Liver (tissue), 9 donors: Measurements from ENCODE around the gene KCNQ5. TPM values are rescaled to one million over a fixed set of nuclear protein-coding genes. Genes with fewer than 3 reads are reported as not detected.

Source experiments
- DNase-seq: peaks from one replicate; pipeline ENCODE4 v3.0.0-alpha.2; 2017; ENCODE audit warnings: low spot score
- H3K27ac ChIP-seq, 2 donors: one replicate each; pipeline ENCODE4 v1.7.0; 2013; ENCODE audit warnings: inconsistent platforms in 2 of 2, low read length in 2 of 2, control low read depth in 1 of 2, low read depth in 1 of 2, mild to moderate bottlenecking in 1 of 2
- H3K27me3 ChIP-seq, 4 donors: one replicate each; pipeline versions ENCODE4 v1.6.1 to v1.7.0; 2013; ENCODE audit warnings: low read length in 3 of 4, inconsistent platforms in 1 of 4, mild to moderate bottlenecking in 1 of 4, moderate library complexity in 1 of 4; ENCODE audit not compliant: control insufficient read depth in 4 of 4, insufficient read depth in 4 of 4
- H3K36me3 ChIP-seq, 4 donors: one replicate each; pipeline versions ENCODE4 v1.6.1 to v1.7.0; 2013; ENCODE audit warnings: low read length in 3 of 4, mild to moderate bottlenecking in 3 of 4, low read depth in 1 of 4, moderate library complexity in 1 of 4; ENCODE audit not compliant: control insufficient read depth in 4 of 4, insufficient read depth in 3 of 4
- H3K4me1 ChIP-seq, 4 donors: one replicate each; pipeline versions ENCODE4 v1.6.1 to v1.7.0; 2013; ENCODE audit warnings: low read length in 3 of 4, mild to moderate bottlenecking in 3 of 4, moderate library complexity in 1 of 4; ENCODE audit not compliant: control insufficient read depth in 4 of 4, insufficient read depth in 4 of 4
- H3K4me3 ChIP-seq, 3 donors: one replicate each; pipeline versions ENCODE4 v1.6.1 to v1.7.0; 2013; ENCODE audit warnings: low read length in 3 of 3, control low read depth in 1 of 3, low read depth in 1 of 3, mild to moderate bottlenecking in 1 of 3
- H3K9ac ChIP-seq, 2 donors: one replicate each; pipeline ENCODE4 v1.7.0; 2013; ENCODE audit warnings: low read length in 2 of 2, mild to moderate bottlenecking in 2 of 2, moderate library complexity in 2 of 2, control low read depth in 1 of 2, low read depth in 1 of 2
- H3K9me3 ChIP-seq, 4 donors: one replicate each; pipeline versions ENCODE4 v1.6.1 to v1.7.0; 2013; ENCODE audit warnings: low read length in 3 of 4; ENCODE audit not compliant: control insufficient read depth in 4 of 4
- EGR1 ChIP-seq, 2 donors: IDR thresholded peaks; 2 replicates each; pipeline ENCODE4 v1.6.1; 2016 to 2018; ENCODE audit warnings: antibody characterized with exemption in 2 of 2, low read depth in 2 of 2
- FOXA2 ChIP-seq: IDR thresholded peaks from 2 replicates; pipeline ENCODE4 v1.6.1; 2016; ENCODE audit warnings: antibody characterized with exemption
- GABPA ChIP-seq, 2 donors: IDR thresholded peaks in 1 of 2; conservative IDR thresholded peaks in 1 of 2; 2 replicates each; pipeline ENCODE4 v1.6.1; 2016; ENCODE audit warnings: antibody characterized with exemption in 2 of 2, mild to moderate bottlenecking in 1 of 2, moderate library complexity in 1 of 2
- HNF4A ChIP-seq, 2 donors: conservative IDR thresholded peaks; 2 replicates each; pipeline ENCODE4 v1.6.1; 2016; ENCODE audit warnings: antibody characterized with exemption in 2 of 2, mild to moderate bottlenecking in 2 of 2
- HNF4G ChIP-seq: IDR thresholded peaks from 2 replicates; pipeline ENCODE4 v1.6.1; 2016; ENCODE audit warnings: antibody characterized with exemption
- JUND ChIP-seq, 2 donors: IDR thresholded peaks; 2 replicates each; pipeline ENCODE4 v1.6.1; 2016; ENCODE audit warnings: antibody characterized with exemption in 2 of 2
- NR2F2 ChIP-seq: IDR thresholded peaks from 2 replicates; pipeline ENCODE4 v1.6.1; 2016; ENCODE audit warnings: antibody characterized with exemption
- RAD21 ChIP-seq, 2 donors: IDR thresholded peaks; 2 replicates each; pipeline ENCODE4 v1.6.1; 2016; ENCODE audit warnings: antibody characterized with exemption in 2 of 2, mild to moderate bottlenecking in 2 of 2
- RXRA ChIP-seq, 2 donors: IDR thresholded peaks; 2 replicates each; pipeline ENCODE4 v1.6.1; 2017 to 2018; ENCODE audit warnings: antibody characterized with exemption in 2 of 2, mild to moderate bottlenecking in 1 of 2
- SP1 ChIP-seq: IDR thresholded peaks from 2 replicates; pipeline ENCODE4 v1.6.1; 2018; ENCODE audit warnings: antibody characterized with exemption, mild to moderate bottlenecking
- TAF1 ChIP-seq: conservative IDR thresholded peaks from 2 replicates; pipeline ENCODE4 v1.6.1; 2016; ENCODE audit warnings: antibody characterized with exemption, mild to moderate bottlenecking
- WGBS: extraction: QIAGEN DNeasy Blood & Tissue Kit; methylation state at CpG from one replicate; pipeline ENCODE4 v1.1.7; 2013; 5-methylcytosine and 5-hydroxymethylcytosine counted together
- polyA plus RNA-seq, 2 donors: library from polyadenylated mRNA; stranded (reverse) in 1 of 2; unstranded in 1 of 2; fragments of 200-250 nt in 1 of 2; fragments of >200 nt in 1 of 2; fragmentation: Nextera tagmentation in 1 of 2; extraction: Ambion mirVana in 1 of 2; gene quantifications; one replicate each; pipeline versions ENCODE4 v1.2.1 to v1.2.3, GENCODE V29; 2013 to 2015
- total RNA-seq, 2 donors: library from RNA; depleted of rRNA; stranded (reverse); fragments of >200 nt; gene quantifications; one replicate each; pipeline ENCODE4 v1.2.3, GENCODE V29; 2014
- TF ChIP-seq, protein P1 (sequence below): IDR thresholded peaks from 2 replicates; pipeline ENCODE4 v1.6.1; 2016; ENCODE audit warnings: antibody characterized with exemption, mild to moderate bottlenecking
- TF ChIP-seq, protein P2 (sequence below): fragments of 150-350 bp; IDR thresholded peaks from 2 replicates; pipeline ENCODE4 v1.5.1; 2017; ENCODE audit warnings: improper control_type of control experiment, low read depth, low read length; ENCODE audit not compliant: missing input control
- TF ChIP-seq, protein P3 (sequence below): IDR thresholded peaks from 2 replicates; pipeline ENCODE4 v1.6.1; 2016; ENCODE audit warnings: antibody characterized with exemption
- TF ChIP-seq, protein P4 (sequence below): IDR thresholded peaks from 2 replicates; pipeline ENCODE4 v1.6.1; 2016; ENCODE audit warnings: antibody characterized with exemption
- donor health status: healthy.
- donor health status: healthy.
- donor health status: healthy.
- donor health status: healthy.
- donor health status: healthy.

The KCNQ5 gene
- total and polyA plus RNA-seq, 4 donors = 0.02 to 1.1 (median 0.15) TPM

DNA sequence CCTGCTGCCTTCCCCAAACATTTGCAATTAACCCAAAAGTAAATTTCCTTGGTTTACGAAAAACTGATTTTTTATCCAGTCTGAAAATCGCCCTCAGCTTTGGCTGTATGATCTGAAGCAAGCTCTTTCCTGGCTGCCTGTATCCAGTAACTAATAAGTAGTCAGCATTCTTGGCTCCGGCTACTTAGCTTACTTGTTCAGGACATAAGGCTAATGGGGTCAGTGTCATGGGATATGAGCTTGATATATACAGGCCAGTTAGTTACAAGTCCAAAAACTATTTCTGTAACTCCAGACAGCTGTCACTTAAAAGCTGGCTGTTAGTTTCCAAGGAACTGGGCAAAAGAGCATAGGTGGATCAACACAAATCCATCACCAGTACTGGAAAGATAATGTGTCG lies 547.2 kb downstream of the KCNQ5 start:
- H3K27ac ChIP-seq = no peak overlapping the region
- DNase-seq = no peak
- H3K4me3 ChIP-seq = no peak overlapping the region
- H3K9me3 ChIP-seq = no peaks in the 10 kb centered on the region
- no peak for TF ChIP-seq EGR1 (IDR thresholded peaks at IDR 0.05; ENCODE audit: low read depth in 2 of 2)
- no peak for TF ChIP-seq HNF4A (conservative IDR thresholded peaks at IDR 0.05)
- TF ChIP-seq GABPA (IDR thresholded peaks at IDR 0.05 in 1 of 2, conservative IDR thresholded peaks at IDR 0.05 in 1 of 2) = no peak
- no peak for TF ChIP-seq TAF1
- TF ChIP-seq, protein P1, sequence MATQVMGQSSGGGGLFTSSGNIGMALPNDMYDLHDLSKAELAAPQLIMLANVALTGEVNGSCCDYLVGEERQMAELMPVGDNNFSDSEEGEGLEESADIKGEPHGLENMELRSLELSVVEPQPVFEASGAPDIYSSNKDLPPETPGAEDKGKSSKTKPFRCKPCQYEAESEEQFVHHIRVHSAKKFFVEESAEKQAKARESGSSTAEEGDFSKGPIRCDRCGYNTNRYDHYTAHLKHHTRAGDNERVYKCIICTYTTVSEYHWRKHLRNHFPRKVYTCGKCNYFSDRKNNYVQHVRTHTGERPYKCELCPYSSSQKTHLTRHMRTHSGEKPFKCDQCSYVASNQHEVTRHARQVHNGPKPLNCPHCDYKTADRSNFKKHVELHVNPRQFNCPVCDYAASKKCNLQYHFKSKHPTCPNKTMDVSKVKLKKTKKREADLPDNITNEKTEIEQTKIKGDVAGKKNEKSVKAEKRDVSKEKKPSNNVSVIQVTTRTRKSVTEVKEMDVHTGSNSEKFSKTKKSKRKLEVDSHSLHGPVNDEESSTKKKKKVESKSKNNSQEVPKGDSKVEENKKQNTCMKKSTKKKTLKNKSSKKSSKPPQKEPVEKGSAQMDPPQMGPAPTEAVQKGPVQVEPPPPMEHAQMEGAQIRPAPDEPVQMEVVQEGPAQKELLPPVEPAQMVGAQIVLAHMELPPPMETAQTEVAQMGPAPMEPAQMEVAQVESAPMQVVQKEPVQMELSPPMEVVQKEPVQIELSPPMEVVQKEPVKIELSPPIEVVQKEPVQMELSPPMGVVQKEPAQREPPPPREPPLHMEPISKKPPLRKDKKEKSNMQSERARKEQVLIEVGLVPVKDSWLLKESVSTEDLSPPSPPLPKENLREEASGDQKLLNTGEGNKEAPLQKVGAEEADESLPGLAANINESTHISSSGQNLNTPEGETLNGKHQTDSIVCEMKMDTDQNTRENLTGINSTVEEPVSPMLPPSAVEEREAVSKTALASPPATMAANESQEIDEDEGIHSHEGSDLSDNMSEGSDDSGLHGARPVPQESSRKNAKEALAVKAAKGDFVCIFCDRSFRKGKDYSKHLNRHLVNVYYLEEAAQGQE = no peak
- peak; percentile 30 for TF ChIP-seq NR2F2
- H3K27me3 ChIP-seq = no peaks in the 10 kb centered on the region
- H3K4me1 ChIP-seq = no peaks in the 10 kb centered on the region
- no peak overlapping the region for H3K9ac ChIP-seq
- H3K36me3 ChIP-seq = no peaks in the 10 kb centered on the region
- 65% methylated on average over 4 of the region's 4 CpGs for WGBS

DNA sequence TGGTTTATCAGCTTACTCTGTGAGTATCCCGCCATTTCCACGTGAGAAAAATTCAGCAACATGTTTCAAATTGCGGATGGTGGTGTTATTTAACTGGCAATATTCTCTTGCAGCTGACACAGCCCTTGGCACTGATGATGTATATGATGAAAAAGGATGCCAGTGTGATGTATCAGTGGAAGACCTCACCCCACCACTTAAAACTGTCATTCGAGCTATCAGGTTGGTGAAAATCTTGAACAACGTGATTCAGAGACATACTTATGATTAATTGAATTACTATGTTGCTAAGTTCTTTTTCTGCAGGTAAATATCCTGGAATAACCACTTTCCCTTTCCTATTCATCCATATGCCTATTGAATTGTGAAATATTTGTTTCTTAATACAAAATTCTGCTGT lies 547.8 kb downstream of the KCNQ5 start:
- H3K27me3 ChIP-seq = no peaks in the 10 kb centered on the region
- 75% methylated on average over 5 of the region's 5 CpGs for WGBS
- DNase-seq = no peak

DNA sequence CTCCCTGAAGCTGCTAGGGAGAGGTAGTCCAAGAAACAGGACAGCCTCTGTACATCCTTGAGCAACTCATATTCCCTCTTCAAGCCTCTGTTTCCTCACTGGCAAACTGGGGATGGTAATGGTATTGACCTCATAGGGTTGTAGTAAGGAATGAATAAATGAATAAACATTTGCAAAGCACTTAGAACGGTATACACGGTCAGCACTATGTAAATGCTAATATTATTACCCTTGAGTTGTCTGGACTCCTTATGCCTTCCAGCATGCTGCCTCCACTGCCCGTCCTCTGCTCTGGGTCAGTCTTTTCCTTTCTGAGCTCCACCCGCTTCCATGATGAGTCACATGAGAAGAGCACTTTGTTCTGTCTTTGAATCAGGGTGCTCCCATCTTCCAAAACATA lies 552.8 kb downstream of the KCNQ5 start:
- H3K27me3 ChIP-seq = peaks cover 0 to 3% (median 0%) of the 10 kb centered on the region in 4 donors
- no peak for TF ChIP-seq FOXA2
- TF ChIP-seq JUND (IDR thresholded peaks at IDR 0.05) = no peak
- no peak for TF ChIP-seq HNF4A (conservative IDR thresholded peaks at IDR 0.05)
- TF ChIP-seq EGR1 (IDR thresholded peaks at IDR 0.05; ENCODE audit: low read depth in 2 of 2) = no peak
- no peak for TF ChIP-seq HNF4G
- TF ChIP-seq TAF1 = no peak
- TF ChIP-seq RXRA (IDR thresholded peaks at IDR 0.05) = no peak
- TF ChIP-seq GABPA (IDR thresholded peaks at IDR 0.05 in 1 of 2, conservative IDR thresholded peaks at IDR 0.05 in 1 of 2) = no peak
- TF ChIP-seq, protein P2, sequence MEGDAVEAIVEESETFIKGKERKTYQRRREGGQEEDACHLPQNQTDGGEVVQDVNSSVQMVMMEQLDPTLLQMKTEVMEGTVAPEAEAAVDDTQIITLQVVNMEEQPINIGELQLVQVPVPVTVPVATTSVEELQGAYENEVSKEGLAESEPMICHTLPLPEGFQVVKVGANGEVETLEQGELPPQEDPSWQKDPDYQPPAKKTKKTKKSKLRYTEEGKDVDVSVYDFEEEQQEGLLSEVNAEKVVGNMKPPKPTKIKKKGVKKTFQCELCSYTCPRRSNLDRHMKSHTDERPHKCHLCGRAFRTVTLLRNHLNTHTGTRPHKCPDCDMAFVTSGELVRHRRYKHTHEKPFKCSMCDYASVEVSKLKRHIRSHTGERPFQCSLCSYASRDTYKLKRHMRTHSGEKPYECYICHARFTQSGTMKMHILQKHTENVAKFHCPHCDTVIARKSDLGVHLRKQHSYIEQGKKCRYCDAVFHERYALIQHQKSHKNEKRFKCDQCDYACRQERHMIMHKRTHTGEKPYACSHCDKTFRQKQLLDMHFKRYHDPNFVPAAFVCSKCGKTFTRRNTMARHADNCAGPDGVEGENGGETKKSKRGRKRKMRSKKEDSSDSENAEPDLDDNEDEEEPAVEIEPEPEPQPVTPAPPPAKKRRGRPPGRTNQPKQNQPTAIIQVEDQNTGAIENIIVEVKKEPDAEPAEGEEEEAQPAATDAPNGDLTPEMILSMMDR = no peak
- TF ChIP-seq, protein P3, sequence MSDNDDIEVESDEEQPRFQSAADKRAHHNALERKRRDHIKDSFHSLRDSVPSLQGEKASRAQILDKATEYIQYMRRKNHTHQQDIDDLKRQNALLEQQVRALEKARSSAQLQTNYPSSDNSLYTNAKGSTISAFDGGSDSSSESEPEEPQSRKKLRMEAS = no peak
- no peak for TF ChIP-seq SP1
- TF ChIP-seq NR2F2 = no peak
- no peak overlapping the region for H3K4me3 ChIP-seq
- no peak overlapping the region for H3K27ac ChIP-seq
- no peaks in the 10 kb centered on the region for H3K36me3 ChIP-seq
- DNase-seq = no peak
- no peaks in the 10 kb centered on the region for H3K4me1 ChIP-seq
- H3K9ac ChIP-seq = no peak overlapping the region
- WGBS = 77% methylated on average over 4 of the region's 4 CpGs
- no peaks in the 10 kb centered on the region for H3K9me3 ChIP-seq

More for the DNA sequence above, 547.8 kb downstream of the KCNQ5 start:
- Histone ChIP-seq H3K9ac (no peak overlapping the region), H3K4me1 (no peaks in the 10 kb centered on the region), H3K4me3 (no peak overlapping the region), H3K36me3 (no peaks in the 10 kb centered on the region), H3K27ac (no peak overlapping the region), H3K9me3 (no peaks in the 10 kb centered on the region)
- TF ChIP-seq, protein P4, sequence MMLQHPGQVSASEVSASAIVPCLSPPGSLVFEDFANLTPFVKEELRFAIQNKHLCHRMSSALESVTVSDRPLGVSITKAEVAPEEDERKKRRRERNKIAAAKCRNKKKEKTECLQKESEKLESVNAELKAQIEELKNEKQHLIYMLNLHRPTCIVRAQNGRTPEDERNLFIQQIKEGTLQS = no peak
- TF ChIP-seq RAD21 (IDR thresholded peaks at IDR 0.05) = no peak
- TF ChIP-seq HNF4G = no peak
- no peak for TF ChIP-seq JUND (IDR thresholded peaks at IDR 0.05)
- no peak for TF ChIP-seq TAF1
